ENCODE measurements around the gene RUNX2. TPM values are rescaled to one million over a fixed set of nuclear protein-coding genes. Genes with fewer than 3 reads are reported as not detected.

The RUNX2 gene
- total RNA-seq, 2 experiments from 2014 or later = 0.27 to 0.44 TPM

DNA sequence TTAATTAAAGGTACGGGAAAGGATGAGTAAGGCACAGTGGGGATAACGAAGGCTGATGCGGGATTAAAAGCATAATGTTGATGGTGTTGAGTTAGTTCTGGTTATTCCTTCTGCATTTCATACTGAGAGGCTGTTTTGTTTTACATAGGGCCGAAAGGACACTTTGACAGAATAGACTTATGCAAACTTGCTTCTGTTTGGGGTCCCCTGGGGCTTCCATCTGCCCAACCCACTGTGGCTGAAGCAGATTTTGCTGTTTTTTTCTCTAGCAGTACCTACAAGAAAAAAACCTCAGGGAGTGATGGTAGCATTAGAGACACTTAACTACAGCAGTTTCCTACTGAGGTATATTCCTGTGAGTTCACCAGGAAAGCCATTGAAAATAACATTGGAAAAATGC, 185.7 kb downstream of the RUNX2 start:
- H3K9me2 ChIP-seq (ENCODE audit: insufficient read depth, low read length) = no peaks in the 10 kb centered on the region
- H2AFZ ChIP-seq (ENCODE audit: low read length) = no peak overlapping the region
- ChIA-PET CTCF (ENCODE audit: unreplicated experiment) (no interaction called here), POLR2A (no interaction called here)
- H4K20me1 ChIP-seq (ENCODE audit: insufficient read depth, low read length) = no peaks in the 10 kb centered on the region
- DNase-seq (ENCODE audit: low spot score) = no peak
- no TSS peak for BruUV-seq (replicated peaks)
- H3K4me3 ChIP-seq (ENCODE audit: low read depth, low read length, poor library complexity, severe bottlenecking) = no peak overlapping the region
- intact Hi-C loops (cut with micrococcal nuclease; ENCODE audit: unreplicated experiment) = no loop called here
- TF ChIP-seq, protein P1, sequence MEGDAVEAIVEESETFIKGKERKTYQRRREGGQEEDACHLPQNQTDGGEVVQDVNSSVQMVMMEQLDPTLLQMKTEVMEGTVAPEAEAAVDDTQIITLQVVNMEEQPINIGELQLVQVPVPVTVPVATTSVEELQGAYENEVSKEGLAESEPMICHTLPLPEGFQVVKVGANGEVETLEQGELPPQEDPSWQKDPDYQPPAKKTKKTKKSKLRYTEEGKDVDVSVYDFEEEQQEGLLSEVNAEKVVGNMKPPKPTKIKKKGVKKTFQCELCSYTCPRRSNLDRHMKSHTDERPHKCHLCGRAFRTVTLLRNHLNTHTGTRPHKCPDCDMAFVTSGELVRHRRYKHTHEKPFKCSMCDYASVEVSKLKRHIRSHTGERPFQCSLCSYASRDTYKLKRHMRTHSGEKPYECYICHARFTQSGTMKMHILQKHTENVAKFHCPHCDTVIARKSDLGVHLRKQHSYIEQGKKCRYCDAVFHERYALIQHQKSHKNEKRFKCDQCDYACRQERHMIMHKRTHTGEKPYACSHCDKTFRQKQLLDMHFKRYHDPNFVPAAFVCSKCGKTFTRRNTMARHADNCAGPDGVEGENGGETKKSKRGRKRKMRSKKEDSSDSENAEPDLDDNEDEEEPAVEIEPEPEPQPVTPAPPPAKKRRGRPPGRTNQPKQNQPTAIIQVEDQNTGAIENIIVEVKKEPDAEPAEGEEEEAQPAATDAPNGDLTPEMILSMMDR (conservative IDR thresholded peaks at IDR 0.05; ENCODE audit: low read length) = no peak
- no peak for TF ChIP-seq EZH2phosphoT487 (IDR thresholded peaks at IDR 0.05; ENCODE audit: borderline replicate concordance, low read depth, low read length)
- H3K79me2 ChIP-seq (ENCODE audit: insufficient read depth, low read depth, low read length) = no peaks in the 10 kb centered on the region
- H3K4me1 ChIP-seq (ENCODE audit: insufficient read depth, low read length, poor library complexity, severe bottlenecking) = no peaks in the 10 kb centered on the region
- no peak overlapping the region for H3K27ac ChIP-seq (ENCODE audit: low read depth, low read length, poor library complexity, severe bottlenecking)
- H3K4me2 ChIP-seq (ENCODE audit: low read length) = no peak overlapping the region
- no peaks in the 10 kb centered on the region for H3K9me3 ChIP-seq (ENCODE audit: low read length)
- H3K36me3 ChIP-seq (ENCODE audit: insufficient read depth, low read length) = no peaks in the 10 kb centered on the region

GRCh38 chr6:45514454-45515230, 186.5 kb downstream of the RUNX2 start:
- POLR2A ChIA-PET = no interaction called here
- no peaks in the 10 kb centered on the region for H3K4me1 ChIP-seq (ENCODE audit: insufficient read depth, low read length, poor library complexity, severe bottlenecking)
- DNase-seq (ENCODE audit: low spot score) = no peak
- H3K9me2 ChIP-seq (ENCODE audit: insufficient read depth, low read length) = no peaks in the 10 kb centered on the region
- H4K20me1 ChIP-seq (ENCODE audit: insufficient read depth, low read length) = no peaks in the 10 kb centered on the region
- intact Hi-C loops (cut with micrococcal nuclease; ENCODE audit: unreplicated experiment) = no loop called here
- CTCF ChIA-PET (ENCODE audit: unreplicated experiment) = no interaction called here
- TF ChIP-seq, protein P1 (conservative IDR thresholded peaks at IDR 0.05; ENCODE audit: low read length) = no peak
- no peak for TF ChIP-seq EZH2phosphoT487 (IDR thresholded peaks at IDR 0.05; ENCODE audit: borderline replicate concordance, low read depth, low read length)
- H3K4me2 ChIP-seq (ENCODE audit: low read length) = no peak overlapping the region
- no peaks in the 10 kb centered on the region for H3K79me2 ChIP-seq (ENCODE audit: insufficient read depth, low read depth, low read length)
- no peak overlapping the region for H2AFZ ChIP-seq (ENCODE audit: low read length)
- no TSS peak for BruUV-seq (replicated peaks)
- no peaks in the 10 kb centered on the region for H3K36me3 ChIP-seq (ENCODE audit: insufficient read depth, low read length)
- H3K27ac ChIP-seq (ENCODE audit: low read depth, low read length, poor library complexity, severe bottlenecking) = no peak overlapping the region
- no peak overlapping the region for H3K4me3 ChIP-seq (ENCODE audit: low read depth, low read length, poor library complexity, severe bottlenecking)
- H3K9me3 ChIP-seq (ENCODE audit: low read length) = no peaks in the 10 kb centered on the region

DNA sequence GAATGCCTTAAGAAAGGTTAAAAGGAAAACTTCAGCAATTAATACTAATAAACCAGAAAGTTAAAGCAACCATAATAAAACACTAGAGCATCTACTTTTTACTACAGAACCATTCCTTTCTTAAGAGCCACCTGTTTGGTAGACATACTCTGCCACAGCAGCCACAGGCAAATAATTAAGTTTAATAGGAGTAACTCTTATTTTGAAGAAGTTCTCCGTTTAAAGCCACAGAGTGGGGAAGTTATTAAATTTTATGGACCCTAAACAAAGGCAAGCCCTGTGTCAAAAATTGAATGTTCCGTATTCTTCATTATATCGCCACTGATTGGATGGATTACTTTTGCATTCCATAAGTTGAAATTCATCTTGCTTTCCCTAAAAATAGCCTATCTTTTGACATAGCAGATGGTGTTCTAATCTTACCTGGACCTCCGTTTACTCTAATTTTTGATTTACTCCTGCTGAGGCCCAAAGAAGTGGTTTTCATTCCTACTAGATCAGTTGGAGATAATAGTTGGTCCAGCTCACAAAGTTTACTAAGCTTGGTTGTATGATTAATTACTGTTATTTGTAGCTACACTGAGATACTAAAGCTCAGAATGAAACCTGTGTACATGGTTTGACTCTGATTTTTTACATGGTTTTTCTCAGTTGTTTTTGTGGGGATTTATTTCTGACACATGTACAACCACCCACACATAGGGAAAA, 190.0 kb downstream of the RUNX2 start:
- Histone ChIP-seq H3K79me2 (ENCODE audit: insufficient read depth, low read depth, low read length) (no peaks in the 10 kb centered on the region), H2AFZ (ENCODE audit: low read length) (no peak overlapping the region), H4K20me1 (ENCODE audit: insufficient read depth, low read length) (no peaks in the 10 kb centered on the region), H3K36me3 (ENCODE audit: insufficient read depth, low read length) (no peaks in the 10 kb centered on the region), H3K27ac (ENCODE audit: low read depth, low read length, poor library complexity, severe bottlenecking) (no peak overlapping the region), H3K4me3 (ENCODE audit: low read depth, low read length, poor library complexity, severe bottlenecking) (no peak overlapping the region), H3K9me2 (ENCODE audit: insufficient read depth, low read length) (no peaks in the 10 kb centered on the region), H3K4me1 (ENCODE audit: insufficient read depth, low read length, poor library complexity, severe bottlenecking) (peaks cover 4% of the 10 kb centered on the region), H3K9me3 (ENCODE audit: low read length) (no peaks in the 10 kb centered on the region), H3K4me2 (ENCODE audit: low read length) (no peak overlapping the region)
- no TSS peak for BruUV-seq (replicated peaks)
- intact Hi-C loops (cut with micrococcal nuclease; ENCODE audit: unreplicated experiment) = no loop called here
- CTCF ChIA-PET (ENCODE audit: unreplicated experiment) = no interaction called here
- TF ChIP-seq EZH2phosphoT487 (IDR thresholded peaks at IDR 0.05; ENCODE audit: borderline replicate concordance, low read depth, low read length) = no peak
- TF ChIP-seq, protein P1 (conservative IDR thresholded peaks at IDR 0.05; ENCODE audit: low read length) = no peak
- DNase-seq (ENCODE audit: low spot score) = no peak
- POLR2A ChIA-PET = interaction anchor here (0.5 kb wide), 1 partner anchor 64 kb away, joined by 5 read pairs; no protein-coding TSS in a partner anchor

Measured in OCI-LY7 (cell line).